PC-3 (cell line): Measurements from ENCODE around the gene PEX1.

ENCODE experiments used
- CTCF ChIP-seq: fragments of 300-600 bp; sonication (generic); conservative IDR thresholded peaks from 2 replicates; pipeline ENCODE4 v1.5.1; 2017; ENCODE audit warnings: antibody characterized with exemption, low read depth, mild to moderate bottlenecking, low read length
- EZH2phosphoT487 ChIP-seq: fragments of 300-600 bp; sonication (generic); IDR thresholded peaks from 2 replicates; pipeline ENCODE4 v1.6.1; 2018; ENCODE audit warnings: mild to moderate bottlenecking, antibody characterized with exemption, low read length, borderline replicate concordance

GRCh38 chr7:92513167-92513902 lies 15.0 kb downstream of the PEX1 start:
- no peak for TF ChIP-seq CTCF
- TF ChIP-seq EZH2phosphoT487 = no peak
